NCI-H2107 (cell line): ENCODE results near the gene HSPA5.
"Not testable (repeated sequence)": the region's sequence is repeated elsewhere in the genome, so short reads cannot be mapped to it uniquely, and the experiment has no call there.

Experiments
- DNase-seq: peaks from one replicate; lab custom pipeline; 2025; lab: John Stamatoyannopoulos, UW

Gene HSPA5

GRCh38 chr9:125241863-125242739 lies 958 bp upstream of the HSPA5 start:
- DNase-seq: no peak

- DNase-seq: no peak
These were observed 519 bp downstream of the HSPA5 start for GRCh38 chr9:125240649-125240999.

- DNase-seq: no peak
These were observed 1.2 kb downstream of the HSPA5 start for GRCh38 chr9:125239631-125240597.

GRCh38 chr9:125238915-125239446 lies 2.2 kb downstream of the HSPA5 start:
- DNase-seq: no peak

GRCh38 chr9:125238127-125238914 lies 2.8 kb downstream of the HSPA5 start:
- DNase-seq: no peak

- DNase-seq: not testable (repeated sequence)
These were observed 4.5 kb downstream of the HSPA5 start for GRCh38 chr9:125236520-125237159.

GRCh38 chr9:125235804-125236519 lies 5.2 kb downstream of the HSPA5 start:
- DNase-seq: no peak

GRCh38 chr9:125234099-125234498 lies 7.0 kb downstream of the HSPA5 start:
- DNase-seq: not testable (repeated sequence)

GRCh38 chr9:125233678-125234077 lies 7.5 kb downstream of the HSPA5 start:
- no peak for DNase-seq

GRCh38 chr9:125227761-125228160 lies 13.4 kb downstream of the HSPA5 start:
- DNase-seq: no peak

- DNase-seq: not testable (repeated sequence)
These were observed 16.3 kb downstream of the HSPA5 start for GRCh38 chr9:125224858-125225257.

- DNase-seq: no peak
These were observed 22.5 kb downstream of the HSPA5 start for GRCh38 chr9:125218621-125219020.

GRCh38 chr9:125214186-125214585 lies 27.0 kb downstream of the HSPA5 start:
- DNase-seq: no peak

GRCh38 chr9:125204477-125204876 lies 36.7 kb downstream of the HSPA5 start:
- no peak for DNase-seq

GRCh38 chr9:125202846-125203618 lies 38.1 kb downstream of the HSPA5 start:
- DNase-seq: no peak

GRCh38 chr9:125200216-125201047 lies 40.7 kb downstream of the HSPA5 start, which contains the start of gene RABEPK:
Gene RABEPK, plus strand, starts transcription at chr9:125200542. Its CDS starts 2,472 bp downstream, at chr9:125203014.
- DNase-seq: peak; percentile 88

- DNase-seq: not testable (repeated sequence)
These were observed 45.6 kb downstream of the HSPA5 start for GRCh38 chr9:125195591-125195990.

GRCh38 chr9:125194466-125194865 lies 46.7 kb downstream of the HSPA5 start:
- not testable (repeated sequence) for DNase-seq

- no peak for DNase-seq
These were observed 50.8 kb downstream of the HSPA5 start for GRCh38 chr9:125190361-125190801.
